D721Med (cell line): ENCODE data around the gene SPR.
"Not testable (repeated sequence)": the region's sequence is repeated elsewhere in the genome, so short reads cannot be mapped to it uniquely, and the experiment has no call there.

Experiments used
- DNase-seq: peaks from one replicate; pipeline ENCODE4 v3.0.0; 2011; ENCODE audit warnings: low spot score; ENCODE audit not compliant: insufficient read length
- FAIRE-seq: peaks from 2 replicates; lab custom pipeline; 2011; peaks lifted over from hg19 to GRCh38; lab: Jason Lieb, UNC
- CTCF ChIP-seq: IDR thresholded peaks from 2 replicates; pipeline ENCODE4 v1.5.1; 2012; ENCODE audit warnings: mild to moderate bottlenecking, control low read depth; ENCODE audit not compliant: insufficient read depth; ENCODE audit errors: missing control alignments

Gene SPR

DNA sequence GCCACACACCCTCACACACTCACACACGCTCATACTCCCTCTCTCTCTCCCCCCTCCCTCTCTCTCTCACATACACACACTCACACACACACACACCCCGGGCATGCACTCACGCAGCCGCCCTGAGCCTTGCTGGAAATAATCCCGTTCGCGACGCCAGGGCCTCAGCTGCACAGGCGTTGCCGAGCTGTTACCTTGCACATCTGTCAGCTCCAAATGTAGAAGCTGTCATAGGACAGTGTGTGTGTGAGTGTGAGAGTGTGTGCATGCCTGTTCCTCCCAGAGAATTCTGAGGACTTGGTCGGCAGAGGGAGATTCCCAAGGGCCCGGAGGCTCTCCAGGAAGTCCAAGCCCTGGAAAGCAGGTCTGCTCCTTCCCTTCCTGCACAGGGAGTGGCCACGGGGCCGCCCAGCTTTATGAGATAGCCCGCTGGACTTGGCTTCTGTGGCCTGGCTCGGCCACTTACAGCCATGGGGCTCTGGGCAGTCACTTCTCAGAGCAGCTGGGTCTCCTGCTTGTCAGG lies 8.6 kb downstream of the SPR start:
- FAIRE-seq: no peak
- no peak for DNase-seq
- TF ChIP-seq CTCF: no peak

DNA sequence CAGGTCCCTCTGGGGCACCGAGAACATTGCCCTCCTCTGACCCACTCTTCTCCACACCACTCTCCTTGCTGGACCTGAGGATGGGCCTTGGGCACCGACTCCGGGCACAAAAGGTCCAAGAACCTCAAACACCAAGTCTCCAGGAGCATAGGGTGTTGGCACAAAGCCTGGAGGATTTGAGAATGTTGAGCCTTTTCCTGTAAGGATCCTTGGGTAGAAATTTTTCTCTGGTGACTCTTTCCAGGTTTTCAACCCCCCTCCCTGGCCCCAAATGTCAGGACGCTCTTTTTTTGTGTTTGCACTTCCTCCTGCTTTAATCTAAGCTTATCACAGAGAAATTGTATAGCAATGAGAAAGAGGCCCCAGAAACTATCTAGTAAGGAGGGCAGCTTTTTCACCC lies 9.2 kb downstream of the SPR start:
- DNase-seq: no peak
- no peak for FAIRE-seq
- TF ChIP-seq CTCF: no peak

- TF ChIP-seq CTCF: no peak
- DNase-seq (no peak), FAIRE-seq (no peak)
Measured at GRCh38 chr2:72897785-72898584, 10.8 kb downstream of the SPR start.

DNA sequence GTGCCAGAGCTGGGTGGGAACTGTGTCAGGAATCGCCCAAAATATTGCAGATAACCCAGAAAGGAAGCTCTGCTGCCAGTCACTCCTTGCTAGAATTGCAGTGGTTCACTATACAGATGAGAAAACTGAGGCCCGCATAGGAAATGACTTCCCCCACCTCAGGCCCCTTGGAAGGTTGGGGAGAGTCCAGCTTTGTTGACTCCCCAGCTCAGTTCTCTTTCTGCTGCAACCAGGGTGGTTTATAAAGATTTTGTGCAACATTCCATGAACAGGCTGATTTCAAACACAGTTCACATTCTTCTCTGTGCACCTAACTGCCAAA lies 11.3 kb downstream of the SPR start:
- TF ChIP-seq CTCF: no peak
- no peak for DNase-seq
- no peak for FAIRE-seq

DNA sequence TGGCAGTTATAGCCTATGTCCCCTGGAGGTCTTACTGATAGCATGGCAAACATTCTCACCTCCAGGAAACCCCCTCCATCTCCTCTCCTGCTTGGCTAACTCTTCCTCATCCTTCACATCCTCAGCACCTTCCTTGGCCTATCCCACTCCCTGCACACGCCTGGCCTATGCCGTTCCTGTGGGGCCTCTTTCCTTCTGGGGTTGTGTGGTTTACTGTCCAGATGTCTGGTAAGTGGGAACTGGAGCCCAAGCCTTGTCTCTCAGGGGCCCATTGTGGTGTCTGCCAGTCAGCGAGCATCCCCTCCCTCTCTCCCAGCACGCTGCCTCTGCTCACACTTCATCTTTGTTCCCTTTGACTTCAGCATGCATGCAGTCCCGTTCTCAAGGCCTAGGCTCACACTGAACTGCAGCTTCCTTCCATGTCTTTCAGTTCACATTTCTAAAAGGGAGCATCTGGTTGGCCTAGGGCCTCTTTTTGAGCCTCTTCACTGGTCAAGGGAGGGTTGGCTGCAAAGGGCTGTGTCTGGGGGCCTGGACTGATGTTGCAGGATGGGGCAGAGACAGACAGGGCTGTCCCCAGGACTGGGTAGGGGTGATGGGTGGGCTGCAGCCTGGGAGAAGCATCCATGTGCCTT lies 13.1 kb downstream of the SPR start:
- FAIRE-seq (no peak), DNase-seq (no peak)
- TF ChIP-seq CTCF: no peak

GRCh38 chr2:72901426-72901825 lies 14.2 kb downstream of the SPR start:
- no peak for DNase-seq
- TF ChIP-seq CTCF: no peak
- no peak for FAIRE-seq

- FAIRE-seq, DNase-seq: not testable (repeated sequence)
Measured at GRCh38 chr2:72907369-72907768, 20.2 kb downstream of the SPR start.
